ENCODE measurements around the gene KIAA1217.

Gene KIAA1217

DNA sequence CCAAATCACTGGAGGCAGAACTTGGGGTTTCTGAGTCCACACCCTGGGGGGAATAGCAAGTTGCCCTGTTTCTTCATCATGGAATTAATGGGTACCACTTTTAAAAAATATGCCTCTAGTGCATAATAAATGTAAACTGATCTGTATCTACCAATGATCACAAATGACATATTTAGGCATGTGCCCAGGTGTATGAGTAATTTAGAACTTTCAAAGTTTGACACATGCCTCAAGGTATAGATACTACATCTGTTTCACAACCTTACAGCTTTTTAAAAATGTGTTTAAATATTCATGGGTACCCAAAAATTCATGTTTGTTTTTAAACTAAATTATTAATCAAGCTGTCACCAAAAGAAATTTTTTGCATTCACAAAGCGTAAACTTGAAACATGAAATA is 226.0 kb downstream of the KIAA1217 start:
- H3K9me2 ChIP-seq (ENCODE audit: low read depth, low read length) = no peaks in the 10 kb centered on the region
- H3K9me3 ChIP-seq (ENCODE audit: low read length) = no peaks in the 10 kb centered on the region
- H3K27ac ChIP-seq (ENCODE audit: low read depth, low read length, poor library complexity, severe bottlenecking) = no peak overlapping the region
- no peaks in the 10 kb centered on the region for H4K20me1 ChIP-seq (ENCODE audit: insufficient read depth, low read length)
- no peaks in the 10 kb centered on the region for H3K4me1 ChIP-seq (ENCODE audit: insufficient read depth, low read length, severe bottlenecking)
- H3K9ac ChIP-seq (ENCODE audit: low read length) = no peak overlapping the region
- TF ChIP-seq EZH2 (IDR thresholded peaks at IDR 0.05; ENCODE audit: borderline replicate concordance, low read length) = no peak
- TF ChIP-seq, protein P1, sequence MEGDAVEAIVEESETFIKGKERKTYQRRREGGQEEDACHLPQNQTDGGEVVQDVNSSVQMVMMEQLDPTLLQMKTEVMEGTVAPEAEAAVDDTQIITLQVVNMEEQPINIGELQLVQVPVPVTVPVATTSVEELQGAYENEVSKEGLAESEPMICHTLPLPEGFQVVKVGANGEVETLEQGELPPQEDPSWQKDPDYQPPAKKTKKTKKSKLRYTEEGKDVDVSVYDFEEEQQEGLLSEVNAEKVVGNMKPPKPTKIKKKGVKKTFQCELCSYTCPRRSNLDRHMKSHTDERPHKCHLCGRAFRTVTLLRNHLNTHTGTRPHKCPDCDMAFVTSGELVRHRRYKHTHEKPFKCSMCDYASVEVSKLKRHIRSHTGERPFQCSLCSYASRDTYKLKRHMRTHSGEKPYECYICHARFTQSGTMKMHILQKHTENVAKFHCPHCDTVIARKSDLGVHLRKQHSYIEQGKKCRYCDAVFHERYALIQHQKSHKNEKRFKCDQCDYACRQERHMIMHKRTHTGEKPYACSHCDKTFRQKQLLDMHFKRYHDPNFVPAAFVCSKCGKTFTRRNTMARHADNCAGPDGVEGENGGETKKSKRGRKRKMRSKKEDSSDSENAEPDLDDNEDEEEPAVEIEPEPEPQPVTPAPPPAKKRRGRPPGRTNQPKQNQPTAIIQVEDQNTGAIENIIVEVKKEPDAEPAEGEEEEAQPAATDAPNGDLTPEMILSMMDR (IDR thresholded peaks at IDR 0.05; ENCODE audit: low read length) = no peak
- no peak overlapping the region for H2AFZ ChIP-seq (ENCODE audit: low read length)
- H3K27me3 ChIP-seq (ENCODE audit: insufficient read depth, low read length) = no peaks in the 10 kb centered on the region
- no peaks in the 10 kb centered on the region for H3K36me3 ChIP-seq (ENCODE audit: insufficient read depth, low read length)
- no peaks in the 10 kb centered on the region for H3F3A ChIP-seq (ENCODE audit: insufficient read depth, low read length)
- H3K79me2 ChIP-seq (ENCODE audit: insufficient read depth, low read length) = no peaks in the 10 kb centered on the region
- no peak overlapping the region for H3K4me2 ChIP-seq (ENCODE audit: low read length)
- no peak overlapping the region for H3K4me3 ChIP-seq (ENCODE audit: low read depth, low read length, poor library complexity, severe bottlenecking)

DNA sequence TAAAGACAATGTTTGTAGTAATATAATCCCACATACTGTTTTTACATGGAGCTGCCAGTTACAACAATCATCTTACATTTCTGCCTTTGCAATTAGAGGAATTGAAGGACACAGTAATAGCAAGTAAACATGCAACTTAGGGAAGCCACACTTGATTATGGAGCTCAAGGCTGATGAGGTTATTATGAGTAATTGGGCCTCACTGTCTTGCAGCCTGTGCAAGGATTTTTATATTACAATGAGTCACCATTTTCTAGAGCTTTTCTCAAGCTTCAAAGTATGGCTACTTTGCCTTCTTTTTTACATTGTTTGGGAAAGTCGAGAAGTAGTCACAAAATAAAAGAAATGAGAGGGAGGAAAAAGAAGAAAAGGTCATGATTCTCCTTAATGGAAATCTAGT is 226.4 kb downstream of the KIAA1217 start:
- no peaks in the 10 kb centered on the region for H3K9me3 ChIP-seq (ENCODE audit: low read length)
- no peaks in the 10 kb centered on the region for H4K20me1 ChIP-seq (ENCODE audit: insufficient read depth, low read length)
- no peak overlapping the region for H3K9ac ChIP-seq (ENCODE audit: low read length)
- no peak overlapping the region for H2AFZ ChIP-seq (ENCODE audit: low read length)
- no peak overlapping the region for H3K4me3 ChIP-seq (ENCODE audit: low read depth, low read length, poor library complexity, severe bottlenecking)
- H3K4me2 ChIP-seq (ENCODE audit: low read length) = no peak overlapping the region
- no peak overlapping the region for H3K27ac ChIP-seq (ENCODE audit: low read depth, low read length, poor library complexity, severe bottlenecking)
- H3F3A ChIP-seq (ENCODE audit: insufficient read depth, low read length) = no peaks in the 10 kb centered on the region
- H3K4me1 ChIP-seq (ENCODE audit: insufficient read depth, low read length, severe bottlenecking) = no peaks in the 10 kb centered on the region
- no peak for TF ChIP-seq EZH2 (IDR thresholded peaks at IDR 0.05; ENCODE audit: borderline replicate concordance, low read length)
- TF ChIP-seq, protein P1 (IDR thresholded peaks at IDR 0.05; ENCODE audit: low read length) = no peak
- H3K36me3 ChIP-seq (ENCODE audit: insufficient read depth, low read length) = no peaks in the 10 kb centered on the region
- no peaks in the 10 kb centered on the region for H3K9me2 ChIP-seq (ENCODE audit: low read depth, low read length)
- H3K27me3 ChIP-seq (ENCODE audit: insufficient read depth, low read length) = no peaks in the 10 kb centered on the region
- no peaks in the 10 kb centered on the region for H3K79me2 ChIP-seq (ENCODE audit: insufficient read depth, low read length)

DNA sequence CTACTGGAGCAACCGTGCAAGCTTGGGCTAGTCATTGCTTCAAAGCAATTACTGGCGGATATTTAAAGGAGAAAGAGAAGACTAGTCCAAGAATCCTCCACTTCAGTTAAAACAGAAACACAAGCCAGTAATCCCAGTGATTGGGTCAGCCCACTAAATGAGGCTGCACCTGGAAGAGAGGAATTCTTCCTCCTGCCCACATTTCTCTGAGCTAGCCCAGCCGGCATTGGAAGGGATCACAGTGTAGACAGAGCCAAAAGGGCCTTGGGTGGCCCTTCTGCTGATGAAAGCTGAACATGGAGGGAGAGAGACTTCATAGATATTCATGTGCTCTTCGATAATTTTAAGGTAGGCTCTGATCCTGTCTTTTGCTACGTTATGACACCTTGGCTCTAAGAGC is 228.4 kb downstream of the KIAA1217 start:
- no peak overlapping the region for H3K4me2 ChIP-seq (ENCODE audit: low read length)
- no peaks in the 10 kb centered on the region for H3K9me3 ChIP-seq (ENCODE audit: low read length)

More for the DNA sequence above, 228.4 kb downstream of the KIAA1217 start:
- no peak for TF ChIP-seq EZH2 (IDR thresholded peaks at IDR 0.05; ENCODE audit: borderline replicate concordance, low read length)
- TF ChIP-seq, protein P1 (IDR thresholded peaks at IDR 0.05; ENCODE audit: low read length) = no peak
- Histone ChIP-seq H3K27me3 (ENCODE audit: insufficient read depth, low read length) (no peaks in the 10 kb centered on the region), H3K36me3 (ENCODE audit: insufficient read depth, low read length) (no peaks in the 10 kb centered on the region), H3K9me2 (ENCODE audit: low read depth, low read length) (no peaks in the 10 kb centered on the region), H2AFZ (ENCODE audit: low read length) (no peak overlapping the region), H3K9ac (ENCODE audit: low read length) (no peak overlapping the region), H3K79me2 (ENCODE audit: insufficient read depth, low read length) (no peaks in the 10 kb centered on the region), H4K20me1 (ENCODE audit: insufficient read depth, low read length) (no peaks in the 10 kb centered on the region), H3K4me3 (ENCODE audit: low read depth, low read length, poor library complexity, severe bottlenecking) (no peak overlapping the region), H3F3A (ENCODE audit: insufficient read depth, low read length) (no peaks in the 10 kb centered on the region), H3K4me1 (ENCODE audit: insufficient read depth, low read length, severe bottlenecking) (no peaks in the 10 kb centered on the region), H3K27ac (ENCODE audit: low read depth, low read length, poor library complexity, severe bottlenecking) (no peak overlapping the region)
